ENCODE results near the gene BICD2. TPM values are rescaled to one million over a fixed set of nuclear protein-coding genes. Genes with fewer than 3 reads are reported as not detected.
"Not testable (repeated sequence)": the region's sequence is repeated elsewhere in the genome, so short reads cannot be mapped to it uniquely, and the experiment has no call there.

The BICD2 gene
- polyA plus RNA-seq, 4 donors: 0.67 to 9.7 (median 3.3) TPM

GRCh38 chr9:92798358-92798757 lies 33.7 kb upstream of the BICD2 start:
- FAIRE-seq (no peak), DNase-seq (no peak)
- no peaks in the 10 kb centered on the region for H3K4me1 ChIP-seq (ENCODE audit: control insufficient read depth in 3 of 3, insufficient read depth in 2 of 3, low read depth in 1 of 3, low read length in 2 of 3)
- no peak overlapping the region for H3K4me3 ChIP-seq (ENCODE audit: low read depth in 1 of 3, low read length in 3 of 3)
- H3K36me3 ChIP-seq (ENCODE audit: control insufficient read depth in 3 of 3, insufficient read depth in 2 of 3, low read depth in 1 of 3, low read length in 3 of 3): no peaks in the 10 kb centered on the region
- H3K27me3 ChIP-seq (ENCODE audit: control insufficient read depth in 3 of 3, insufficient read depth in 3 of 3, low read length in 3 of 3): peaks cover 6 to 29% (median 13%) of the 10 kb centered on the region in 3 donors
- H3K9me3 ChIP-seq (ENCODE audit: control insufficient read depth in 2 of 2, insufficient read depth in 1 of 2, low read depth in 1 of 2, low read length in 1 of 2): no peaks in the 10 kb centered on the region
- WGBS, 3 donors: 80 to 88% (median 81%) methylated on average over 11 of the region's 11 CpGs
- H3K27ac ChIP-seq (ENCODE audit: low read depth in 1 of 3, low read length in 2 of 3): no peak overlapping the region

DNA sequence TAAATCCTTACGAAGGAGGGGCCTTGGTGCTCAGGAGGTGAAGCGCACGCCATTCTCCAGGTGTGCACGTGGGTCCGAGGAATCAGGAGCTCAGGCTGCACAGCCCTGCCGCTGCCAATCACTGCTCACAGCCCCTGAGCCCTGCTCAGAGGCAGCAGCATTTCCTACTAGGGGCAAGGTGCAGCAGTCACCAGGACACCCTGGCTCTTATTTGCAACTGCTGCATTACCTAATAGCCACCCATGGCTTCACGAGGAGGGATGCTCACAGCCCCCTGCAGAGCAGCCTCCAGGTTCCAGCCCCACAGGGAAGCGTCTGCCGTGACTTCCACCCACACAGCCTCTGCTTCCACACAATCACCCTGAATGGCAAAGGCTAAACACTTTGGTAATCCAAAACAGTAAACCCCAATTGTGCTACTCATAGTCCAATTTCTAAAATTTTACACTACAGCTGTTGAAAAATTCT lies 31.7 kb upstream of the BICD2 start:
- peaks cover 6 to 22% (median 13%) of the 10 kb centered on the region in 3 donors for H3K27me3 ChIP-seq (ENCODE audit: control insufficient read depth in 3 of 3, insufficient read depth in 3 of 3, low read length in 3 of 3)
- H3K4me3 ChIP-seq (ENCODE audit: low read depth in 1 of 3, low read length in 3 of 3); H3K36me3 ChIP-seq (ENCODE audit: control insufficient read depth in 3 of 3, insufficient read depth in 2 of 3, low read depth in 1 of 3, low read length in 3 of 3); H3K27ac ChIP-seq (ENCODE audit: low read depth in 1 of 3, low read length in 2 of 3); DNase-seq; H3K9me3 ChIP-seq (ENCODE audit: control insufficient read depth in 2 of 2, insufficient read depth in 1 of 2, low read depth in 1 of 2, low read length in 1 of 2); H3K4me1 ChIP-seq (ENCODE audit: control insufficient read depth in 3 of 3, insufficient read depth in 2 of 3, low read depth in 1 of 3, low read length in 2 of 3); FAIRE-seq: not testable (repeated sequence)
- 28 to 48% (median 29%) methylated on average over 9 of the region's 9 CpGs for WGBS, 3 donors

GRCh38 chr9:92795598-92796336 lies 31.1 kb upstream of the BICD2 start:
- peak in 1 of 2 donors; percentile 26 for DNase-seq
- 28 to 45% (median 35%) methylated on average over 9 of the region's 9 CpGs for WGBS, 3 donors
- Histone ChIP-seq H3K36me3 (ENCODE audit: control insufficient read depth in 3 of 3, insufficient read depth in 2 of 3, low read depth in 1 of 3, low read length in 3 of 3) (no peaks in the 10 kb centered on the region), H3K27me3 (ENCODE audit: control insufficient read depth in 3 of 3, insufficient read depth in 3 of 3, low read length in 3 of 3) (peaks cover 6 to 21% (median 12%) of the 10 kb centered on the region in 3 donors), H3K4me3 (ENCODE audit: low read depth in 1 of 3, low read length in 3 of 3) (no peak overlapping the region), H3K9me3 (ENCODE audit: control insufficient read depth in 2 of 2, insufficient read depth in 1 of 2, low read depth in 1 of 2, low read length in 1 of 2) (no peaks in the 10 kb centered on the region), H3K27ac (ENCODE audit: low read depth in 1 of 3, low read length in 2 of 3) (no peak overlapping the region), H3K4me1 (ENCODE audit: control insufficient read depth in 3 of 3, insufficient read depth in 2 of 3, low read depth in 1 of 3, low read length in 2 of 3) (no peaks in the 10 kb centered on the region)
- no peak for FAIRE-seq

DNA sequence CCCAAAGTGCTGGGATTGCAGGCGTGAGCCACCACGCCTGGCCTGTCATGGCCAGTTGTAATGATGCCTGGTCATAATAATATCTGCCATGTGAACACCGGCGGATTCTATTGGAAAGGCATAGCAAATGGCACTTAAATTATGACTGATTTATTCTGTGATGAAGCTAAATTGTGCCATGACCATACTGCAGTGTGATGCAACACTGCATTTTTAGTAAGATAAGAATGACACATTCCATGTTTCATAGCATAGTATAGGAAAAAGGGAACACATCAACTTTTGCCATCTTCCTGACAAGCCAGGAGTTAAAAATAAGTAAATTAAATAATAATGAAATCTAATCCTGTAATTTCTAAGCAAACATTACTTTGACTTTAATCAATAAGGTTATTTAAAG lies 30.4 kb upstream of the BICD2 start:
- 74 to 89% (median 79%) methylated on average over 4 of the region's 4 CpGs for WGBS, 3 donors
- peaks cover 6 to 19% (median 11%) of the 10 kb centered on the region in 3 donors for H3K27me3 ChIP-seq (ENCODE audit: control insufficient read depth in 3 of 3, insufficient read depth in 3 of 3, low read length in 3 of 3)

DNA sequence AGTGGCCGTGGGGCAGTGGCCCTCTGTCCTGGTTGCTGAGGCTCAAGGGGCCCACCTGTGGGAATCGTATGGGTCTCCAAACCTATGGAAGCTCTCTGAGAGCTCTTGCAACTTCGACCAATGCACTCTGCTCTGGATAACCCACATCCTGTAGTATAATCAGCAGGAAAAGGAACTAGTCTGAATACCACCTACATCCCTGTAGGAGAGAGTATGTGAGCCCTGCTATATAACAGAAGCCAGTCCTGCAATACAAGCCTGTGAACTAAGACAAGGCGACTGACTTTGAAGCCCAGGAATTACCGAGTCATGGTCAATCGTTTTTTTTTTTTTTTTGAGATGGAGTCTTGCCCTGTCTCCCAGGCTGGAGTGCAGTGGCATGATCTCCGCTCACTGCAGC lies 29.8 kb upstream of the BICD2 start:
- Histone ChIP-seq H3K4me1 (ENCODE audit: control insufficient read depth in 3 of 3, insufficient read depth in 2 of 3, low read depth in 1 of 3, low read length in 2 of 3) (no peaks in the 10 kb centered on the region), H3K27me3 (ENCODE audit: control insufficient read depth in 3 of 3, insufficient read depth in 3 of 3, low read length in 3 of 3) (peaks cover 6 to 19% (median 11%) of the 10 kb centered on the region in 3 donors), H3K9me3 (ENCODE audit: control insufficient read depth in 2 of 2, insufficient read depth in 1 of 2, low read depth in 1 of 2, low read length in 1 of 2) (no peaks in the 10 kb centered on the region), H3K36me3 (ENCODE audit: control insufficient read depth in 3 of 3, insufficient read depth in 2 of 3, low read depth in 1 of 3, low read length in 3 of 3) (no peaks in the 10 kb centered on the region), H3K4me3 (ENCODE audit: low read depth in 1 of 3, low read length in 3 of 3) (no peak overlapping the region), H3K27ac (ENCODE audit: low read depth in 1 of 3, low read length in 2 of 3) (no peak overlapping the region)
- no peak for DNase-seq
- WGBS, 3 donors: 62 to 74% (median 72%) methylated on average over 7 of the region's 7 CpGs
- no peak for FAIRE-seq

More for the DNA sequence above, 30.4 kb upstream of the BICD2 start:
- no peak for FAIRE-seq
- Histone ChIP-seq H3K36me3 (ENCODE audit: control insufficient read depth in 3 of 3, insufficient read depth in 2 of 3, low read depth in 1 of 3, low read length in 3 of 3) (no peaks in the 10 kb centered on the region), H3K4me3 (ENCODE audit: low read depth in 1 of 3, low read length in 3 of 3) (no peak overlapping the region), H3K4me1 (ENCODE audit: control insufficient read depth in 3 of 3, insufficient read depth in 2 of 3, low read depth in 1 of 3, low read length in 2 of 3) (no peaks in the 10 kb centered on the region), H3K27ac (ENCODE audit: low read depth in 1 of 3, low read length in 2 of 3) (no peak overlapping the region), H3K9me3 (ENCODE audit: control insufficient read depth in 2 of 2, insufficient read depth in 1 of 2, low read depth in 1 of 2, low read length in 1 of 2) (no peaks in the 10 kb centered on the region)
- DNase-seq: no peak

- 34 to 47% (median 35%) methylated on average over 13 of the region's 13 CpGs for WGBS, 3 donors
- FAIRE-seq (no peak), DNase-seq (peak; percentile 76 to 87)
- Histone ChIP-seq H3K27ac (ENCODE audit: low read depth in 1 of 3, low read length in 2 of 3) (no peak overlapping the region), H3K27me3 (ENCODE audit: control insufficient read depth in 3 of 3, insufficient read depth in 3 of 3, low read length in 3 of 3) (peaks cover 0 to 5% (median 0%) of the 10 kb centered on the region in 3 donors), H3K4me3 (ENCODE audit: low read depth in 1 of 3, low read length in 3 of 3) (no peak overlapping the region), H3K9me3 (ENCODE audit: control insufficient read depth in 2 of 2, insufficient read depth in 1 of 2, low read depth in 1 of 2, low read length in 1 of 2) (peaks cover 0 to 9% of the 10 kb centered on the region in 2 donors), H3K36me3 (ENCODE audit: control insufficient read depth in 3 of 3, insufficient read depth in 2 of 3, low read depth in 1 of 3, low read length in 3 of 3) (no peaks in the 10 kb centered on the region), H3K4me1 (ENCODE audit: control insufficient read depth in 3 of 3, insufficient read depth in 2 of 3, low read depth in 1 of 3, low read length in 2 of 3) (no peaks in the 10 kb centered on the region)
Observed at GRCh38 chr9:92790542-92791527, 26.2 kb upstream of the BICD2 start.

- no peak overlapping the region for H3K4me3 ChIP-seq (ENCODE audit: low read depth in 1 of 3, low read length in 3 of 3)
- no peaks in the 10 kb centered on the region for H3K4me1 ChIP-seq (ENCODE audit: control insufficient read depth in 3 of 3, insufficient read depth in 2 of 3, low read depth in 1 of 3, low read length in 2 of 3)
- 67 to 82% (median 75%) methylated on average over 1 of the region's 1 CpG for WGBS, 3 donors
- FAIRE-seq: no peak
- H3K9me3 ChIP-seq (ENCODE audit: control insufficient read depth in 2 of 2, insufficient read depth in 1 of 2, low read depth in 1 of 2, low read length in 1 of 2): peaks cover 0 to 21% of the 10 kb centered on the region in 2 donors
- H3K27me3 ChIP-seq (ENCODE audit: control insufficient read depth in 3 of 3, insufficient read depth in 3 of 3, low read length in 3 of 3): peaks cover 0 to 17% (median 0%) of the 10 kb centered on the region in 3 donors
- H3K27ac ChIP-seq (ENCODE audit: low read depth in 1 of 3, low read length in 2 of 3): no peak overlapping the region
- H3K36me3 ChIP-seq (ENCODE audit: control insufficient read depth in 3 of 3, insufficient read depth in 2 of 3, low read depth in 1 of 3, low read length in 3 of 3): no peaks in the 10 kb centered on the region
- DNase-seq: no peak
Observed at GRCh38 chr9:92786298-92786697, 21.7 kb upstream of the BICD2 start.

DNA sequence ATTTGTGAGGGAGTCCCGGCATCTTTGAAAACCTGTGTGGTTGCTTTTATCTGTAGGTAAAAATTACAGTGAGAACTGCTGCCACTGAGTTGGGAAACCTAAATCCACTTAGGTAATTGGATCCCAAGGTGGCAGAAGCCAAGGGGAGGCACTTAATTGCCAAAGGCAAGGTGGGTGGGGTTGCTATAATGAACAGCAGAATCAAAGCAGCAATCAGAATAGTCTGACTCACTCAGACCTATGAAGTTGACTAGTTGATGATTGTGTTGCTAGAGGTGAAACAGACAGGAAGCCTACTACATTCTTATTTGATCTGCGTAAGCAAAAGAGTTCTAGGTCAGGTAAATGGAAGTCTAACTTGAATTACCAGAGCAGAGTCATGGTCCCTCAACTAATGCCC lies 17.3 kb upstream of the BICD2 start:
- no peaks in the 10 kb centered on the region for H3K36me3 ChIP-seq (ENCODE audit: control insufficient read depth in 3 of 3, insufficient read depth in 2 of 3, low read depth in 1 of 3, low read length in 3 of 3)
- no peak for DNase-seq
- H3K4me3 ChIP-seq (ENCODE audit: low read depth in 1 of 3, low read length in 3 of 3): no peak overlapping the region
- no peaks in the 10 kb centered on the region for H3K4me1 ChIP-seq (ENCODE audit: control insufficient read depth in 3 of 3, insufficient read depth in 2 of 3, low read depth in 1 of 3, low read length in 2 of 3)
- H3K9me3 ChIP-seq (ENCODE audit: control insufficient read depth in 2 of 2, insufficient read depth in 1 of 2, low read depth in 1 of 2, low read length in 1 of 2): peaks cover 0 to 17% of the 10 kb centered on the region in 2 donors
- WGBS, 3 donors: 69 to 73% (median 73%) methylated on average over 2 of the region's 2 CpGs
- peaks cover 0 to 15% (median 2%) of the 10 kb centered on the region in 3 donors for H3K27me3 ChIP-seq (ENCODE audit: control insufficient read depth in 3 of 3, insufficient read depth in 3 of 3, low read length in 3 of 3)
- no peak for FAIRE-seq
- H3K27ac ChIP-seq (ENCODE audit: low read depth in 1 of 3, low read length in 2 of 3): no peak overlapping the region
